Caki2 (cell line): ENCODE measurements around the gene MYO18B. TPM values are rescaled to one million over a fixed set of nuclear protein-coding genes. Genes with fewer than 3 reads are reported as not detected.

Source experiments
- DNase-seq: peaks from one replicate; pipeline ENCODE4 v3.0.0-alpha.2; 2015; ENCODE audit warnings: low read depth
- in situ Hi-C: cut with HindIII; loops from 2 replicates; pipeline ENCODE4 v1.10.0; 2016; ENCODE audit warnings: low sequenced_read_pairs, low pct_unique_long_range_greater_than_20kb, mixed read lengths
- total RNA-seq: library from RNA; depleted of rRNA; stranded (reverse); fragments of >200 nt; shearing (Covaris generic); gene quantifications from 2 replicates; pipeline ENCODE4 v1.2.3, GENCODE V29; 2014; ENCODE audit warnings: low replicate concordance

The MYO18B gene
- total RNA-seq, 1 experiment from 2014 or later = not detected

DNA sequence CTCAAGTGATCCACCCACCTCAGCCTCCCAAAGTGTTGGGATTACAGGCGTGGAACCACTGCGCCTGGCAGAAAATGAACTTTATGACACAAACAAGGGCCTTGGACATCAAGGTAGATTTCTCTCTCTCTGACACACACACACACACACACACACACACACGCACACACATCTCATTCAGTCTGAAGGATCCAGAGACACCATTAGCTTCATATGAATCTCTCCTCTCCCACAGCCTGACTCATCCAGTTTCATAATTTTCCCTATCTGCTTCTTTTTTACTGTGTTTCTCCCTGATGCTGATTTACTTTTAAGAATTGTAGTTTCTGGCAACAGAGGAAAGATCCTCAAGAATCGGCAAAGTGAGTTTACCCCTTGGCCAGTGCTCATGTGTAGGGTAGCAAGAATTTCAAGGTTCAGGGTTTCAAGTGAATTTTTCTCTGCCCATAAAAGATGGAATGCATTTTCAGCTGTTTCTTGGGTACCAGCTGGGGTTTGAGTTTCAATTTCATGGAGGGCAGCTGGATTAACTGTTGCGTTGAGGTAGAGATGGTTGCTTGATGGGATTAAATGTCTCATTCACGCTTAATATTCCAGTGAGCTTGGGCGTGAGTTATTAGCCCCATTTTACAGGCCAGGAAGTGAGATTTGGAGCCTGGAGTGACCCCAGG is 3.5 kb downstream of the MYO18B start:
- DNase-seq = no peak
- in situ Hi-C loops = no loop called here

DNA sequence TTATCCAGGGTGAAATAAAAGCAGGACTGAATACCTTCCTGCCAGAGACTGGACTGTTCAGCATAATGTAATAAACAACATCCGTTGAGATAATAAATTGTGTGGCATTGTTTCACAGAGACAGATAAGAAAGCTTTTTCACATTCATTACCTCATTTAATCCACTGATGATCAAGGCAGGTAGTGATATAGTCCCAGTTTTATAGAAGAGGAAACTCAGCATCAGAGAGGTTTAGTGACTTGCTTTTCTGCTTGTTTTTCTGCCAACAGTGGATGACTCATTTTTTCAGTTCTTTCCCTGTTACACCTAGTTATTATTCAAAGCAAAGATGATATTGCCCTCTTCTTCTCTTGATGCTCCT is 4.0 kb downstream of the MYO18B start:
- DNase-seq = peak; percentile 54
- in situ Hi-C loops = no loop called here

DNA sequence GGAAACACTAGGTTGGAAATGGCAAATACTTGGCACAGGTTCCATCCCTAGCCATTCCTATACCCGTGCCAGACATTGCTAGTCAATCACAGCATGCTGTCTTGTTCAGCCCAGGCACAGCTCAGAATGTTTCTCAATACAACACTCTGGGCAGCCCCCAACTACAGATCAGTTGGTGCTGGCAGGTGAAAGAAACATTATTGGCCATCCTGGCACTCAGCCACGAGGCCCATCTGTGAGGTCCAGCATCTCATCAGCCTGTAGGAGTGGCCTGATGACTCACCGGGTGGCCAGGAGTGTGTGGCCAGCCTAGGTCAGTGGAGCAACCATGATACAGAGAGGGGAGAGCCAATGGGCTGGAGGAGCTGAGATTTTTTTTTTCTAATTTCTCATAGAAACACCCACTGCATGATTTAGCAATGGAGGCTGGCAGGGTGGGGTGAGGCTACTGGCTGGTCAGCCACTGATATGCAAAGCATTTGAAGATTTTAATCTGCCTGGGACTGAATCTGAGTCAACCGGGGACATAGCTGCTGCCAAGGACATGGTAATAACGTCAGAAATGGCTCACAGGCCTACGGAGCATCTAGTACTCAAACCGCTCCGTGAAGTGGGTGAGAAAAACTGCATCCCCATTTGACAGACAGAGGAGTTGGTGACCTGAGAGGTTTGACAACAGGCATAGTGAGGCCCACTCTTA is 5.4 kb downstream of the MYO18B start:
- in situ Hi-C loops = no loop called here

DNA sequence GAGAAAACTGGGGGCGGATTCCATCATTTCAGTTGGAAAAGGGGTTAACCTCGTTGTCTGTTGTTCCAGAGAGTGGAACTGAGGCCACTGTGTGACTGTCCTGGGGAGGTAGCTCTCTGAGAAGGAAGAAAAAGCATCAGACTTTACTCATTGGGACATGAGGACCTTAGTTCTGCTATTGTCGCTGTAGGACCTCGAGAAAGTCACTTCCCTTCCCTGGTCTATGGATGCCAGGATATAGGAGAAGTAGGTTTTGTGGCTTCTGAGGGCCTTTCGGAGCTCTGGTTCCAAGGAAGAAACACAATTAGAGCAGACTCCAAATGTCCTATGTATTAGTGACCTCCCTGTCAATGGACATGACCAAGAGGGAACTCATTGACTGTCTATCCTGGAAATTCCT is 6.2 kb downstream of the MYO18B start:
- in situ Hi-C loops = no loop called here
- DNase-seq = no peak

More for the DNA sequence above, 5.4 kb downstream of the MYO18B start:
- DNase-seq = peak; percentile 100

DNA sequence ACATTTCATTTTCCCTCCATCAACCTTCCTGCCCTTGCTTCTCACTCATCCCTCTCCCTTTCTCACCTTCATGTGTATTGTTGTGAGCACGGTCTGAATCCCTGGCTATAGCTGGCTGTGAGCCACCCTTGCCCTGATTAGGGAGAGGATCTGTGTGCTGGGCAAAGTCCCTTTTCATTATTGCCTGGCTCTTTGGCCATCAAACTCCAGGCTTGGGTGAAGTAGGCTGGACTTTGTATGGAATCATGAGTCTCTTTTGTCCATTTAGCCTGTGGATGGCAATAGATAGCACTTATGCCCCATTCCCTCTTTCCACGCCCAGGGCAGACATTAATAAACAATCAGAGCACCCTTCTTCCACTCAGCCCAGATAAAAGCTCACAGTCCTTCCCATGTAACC is 6.7 kb downstream of the MYO18B start:
- DNase-seq = no peak
- in situ Hi-C loops = no loop called here

DNA sequence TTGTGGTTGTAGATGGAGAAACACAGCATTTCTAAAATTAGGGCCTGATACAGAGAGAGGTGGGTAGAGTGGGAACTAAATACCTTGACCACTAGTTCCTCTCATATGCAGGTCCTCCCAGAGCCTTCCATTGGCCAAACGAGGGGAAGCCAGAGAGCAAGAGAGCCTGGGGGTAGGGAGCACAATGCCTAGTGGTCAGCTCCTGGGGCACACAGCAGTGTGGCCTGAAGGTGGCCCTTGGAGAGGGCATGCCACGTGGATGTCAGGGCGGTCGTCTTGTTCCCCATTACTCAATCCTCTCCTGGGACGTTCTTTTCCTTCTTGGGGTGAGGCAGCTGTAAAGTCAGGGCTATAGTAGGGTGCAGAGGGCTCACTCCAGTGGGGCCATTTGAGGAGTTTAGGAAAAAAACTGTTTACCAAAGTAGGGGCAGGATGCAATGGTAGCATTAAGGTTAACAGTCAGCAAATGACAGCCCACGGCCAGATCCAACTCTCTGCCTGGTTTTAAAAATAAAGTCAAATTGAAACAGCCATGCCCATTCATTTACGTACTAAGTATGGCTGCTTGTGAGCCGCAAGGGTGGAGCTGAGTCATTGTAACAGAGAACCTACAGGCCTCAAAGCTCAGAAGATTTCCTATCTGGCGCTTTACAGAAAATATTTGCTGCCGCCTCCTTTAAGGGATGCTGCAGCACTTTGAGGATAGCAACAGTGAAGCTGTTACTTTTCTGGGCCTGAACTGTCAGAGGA is 7.6 kb downstream of the MYO18B start:
- in situ Hi-C loops = no loop called here
- DNase-seq = no peak

DNA sequence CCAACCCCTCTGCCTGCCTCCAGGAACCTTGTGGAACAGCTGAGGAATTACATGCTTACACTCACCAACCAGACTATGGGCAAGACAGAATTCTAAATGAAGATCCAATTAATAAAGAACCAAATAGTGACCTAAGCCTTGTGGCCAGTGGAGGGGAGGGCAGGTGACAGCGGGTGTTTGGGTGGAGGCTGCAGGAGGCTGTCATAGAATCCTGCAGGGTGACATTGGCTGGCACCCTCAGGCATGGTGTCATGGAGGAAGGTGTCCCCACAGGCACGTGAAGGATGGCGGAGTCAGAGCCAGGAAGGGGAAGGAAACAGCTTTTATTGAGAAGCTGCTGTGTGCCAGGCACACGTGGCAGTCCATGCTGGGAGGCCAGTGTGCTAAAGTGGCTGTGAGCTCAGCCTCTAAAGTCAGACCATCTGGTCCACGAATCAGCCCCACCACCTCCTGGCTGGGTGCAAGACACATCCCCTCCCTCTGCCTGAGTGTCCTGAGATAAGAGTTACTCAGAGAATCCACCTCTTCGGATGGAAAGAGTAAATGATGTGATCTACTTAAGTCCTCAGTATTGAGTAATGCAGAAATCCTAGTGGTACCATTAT is 8.7 kb downstream of the MYO18B start:
- DNase-seq = no peak
- in situ Hi-C loops = no loop called here

DNA sequence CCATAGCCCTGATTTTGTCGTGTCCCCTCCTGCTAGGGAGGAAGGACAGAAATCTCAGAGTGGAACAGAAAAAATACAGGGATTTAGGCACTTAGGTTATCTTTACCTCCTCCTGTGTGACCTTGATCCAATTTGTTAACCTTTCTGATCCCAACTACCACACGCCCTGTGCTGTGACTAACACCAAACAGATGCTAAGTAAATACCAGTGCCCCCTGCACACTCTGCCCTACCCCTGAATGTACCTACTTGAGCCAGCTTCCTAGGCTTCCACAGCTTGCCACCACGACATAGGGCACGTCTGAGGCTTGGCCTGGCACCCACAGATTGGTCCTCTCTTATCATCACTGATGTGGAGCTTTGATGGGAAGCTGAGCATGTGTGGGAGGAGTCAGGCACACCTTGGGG is 9.2 kb downstream of the MYO18B start:
- in situ Hi-C loops = no loop called here

DNA sequence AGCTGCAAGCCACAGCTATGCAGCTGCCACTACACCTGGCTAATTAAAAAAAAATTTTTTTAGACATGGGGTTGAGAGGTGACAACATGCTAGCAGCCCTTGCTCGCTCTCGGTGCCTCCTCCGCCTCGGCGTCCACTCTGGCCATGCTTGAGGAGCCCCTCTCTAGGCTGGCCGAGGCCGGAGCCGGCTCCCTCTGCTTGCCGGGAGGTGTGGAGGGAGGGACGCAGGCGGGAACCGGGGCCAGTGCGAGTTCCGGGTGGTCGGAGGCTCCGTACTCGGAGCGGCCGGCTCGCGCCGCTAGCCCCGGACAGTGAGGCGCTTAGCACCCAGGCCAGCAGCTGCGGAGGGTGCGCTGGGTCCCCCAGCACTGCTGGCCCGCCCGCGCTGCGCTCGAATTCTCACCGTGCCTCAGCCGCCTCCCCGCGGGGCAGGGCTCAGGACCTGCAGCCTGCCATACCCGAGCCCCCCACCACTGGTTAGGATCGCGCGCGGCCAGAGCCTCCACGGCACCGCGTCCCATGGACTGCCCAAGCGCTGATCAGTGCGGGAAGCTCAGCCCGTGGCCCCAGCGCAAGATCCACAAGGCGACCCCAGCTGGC is 10.7 kb downstream of the MYO18B start:
- in situ Hi-C loops = no loop called here

More for the DNA sequence above, 9.2 kb downstream of the MYO18B start:
- no peak for DNase-seq

DNA sequence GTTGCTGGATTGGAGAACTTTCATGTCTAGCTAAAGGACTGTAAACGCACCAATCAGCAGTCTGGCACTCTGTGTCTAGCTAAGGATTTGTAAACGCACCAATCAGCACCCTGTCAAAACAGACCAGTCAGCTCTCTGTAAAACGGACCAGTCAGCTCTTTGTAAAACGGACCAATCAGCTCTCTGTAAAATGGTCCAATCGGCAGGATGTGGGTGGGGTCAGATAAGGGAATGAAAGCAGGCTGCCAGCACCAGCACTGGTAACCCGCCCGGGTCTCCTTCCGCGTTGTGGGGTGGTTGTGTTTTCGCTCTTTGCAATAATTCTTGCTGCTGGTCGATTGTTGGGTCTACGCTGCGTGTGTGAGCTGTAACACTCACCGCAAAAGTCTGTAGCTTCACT is 11.3 kb downstream of the MYO18B start:
- DNase-seq = no peak
- in situ Hi-C loops = no loop called here

More for the DNA sequence above, 10.7 kb downstream of the MYO18B start:
- no peak for DNase-seq

DNA sequence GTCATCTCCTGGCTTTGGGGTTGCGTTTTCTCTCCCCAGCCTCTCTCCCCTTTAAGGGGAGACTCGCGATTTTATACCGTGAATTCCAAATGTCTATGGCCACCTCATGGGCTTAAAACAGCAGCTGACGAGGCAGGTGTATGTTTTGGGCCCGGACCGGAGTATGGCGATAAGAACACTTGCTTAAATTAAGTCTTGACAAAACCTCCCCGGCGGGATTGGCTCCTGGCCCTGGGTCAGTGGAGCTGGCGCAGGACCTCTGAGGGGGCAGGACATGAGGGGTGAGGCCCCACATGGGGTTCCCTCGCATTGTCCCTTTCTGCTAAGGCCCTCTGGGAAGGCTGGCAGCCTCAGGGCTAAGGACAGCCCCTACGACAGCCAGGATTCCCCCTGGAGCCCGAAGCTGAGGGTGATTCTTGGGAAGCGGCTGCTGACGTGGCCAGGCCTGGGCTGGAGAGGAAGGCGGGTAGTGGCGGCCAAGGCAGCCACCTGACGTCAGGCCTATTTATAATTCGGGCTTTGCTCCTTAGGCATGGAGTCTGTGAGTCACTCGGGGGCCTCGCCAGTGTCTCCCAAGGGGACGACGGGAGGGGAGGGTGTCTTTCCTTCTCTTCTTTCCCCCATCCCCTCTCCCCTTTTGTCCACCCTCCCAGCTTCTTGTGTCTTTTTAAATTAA is 12.7 kb downstream of the MYO18B start:
- in situ Hi-C loops = no loop called here
- DNase-seq = no peak

DNA sequence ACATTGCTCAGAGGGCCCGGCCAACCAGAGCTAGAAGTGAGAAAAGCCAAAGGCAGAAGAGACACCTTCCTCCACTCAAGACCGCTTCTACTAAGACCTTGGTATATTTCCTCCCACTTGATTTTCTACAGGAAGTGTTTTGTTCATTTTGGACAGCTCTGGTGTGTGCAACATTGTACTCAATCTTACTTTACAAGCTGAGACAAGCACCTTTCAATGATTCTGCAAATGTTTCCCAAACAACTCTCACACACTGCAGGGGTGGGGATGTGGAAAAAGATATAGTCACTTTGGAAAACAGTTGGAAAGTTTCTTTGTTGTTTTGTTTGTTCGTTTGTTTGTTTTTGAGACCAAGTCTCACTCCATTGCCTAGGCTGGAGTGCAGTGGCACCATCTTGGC is 15.7 kb downstream of the MYO18B start:
- in situ Hi-C loops = no loop called here
- no peak for DNase-seq

DNA sequence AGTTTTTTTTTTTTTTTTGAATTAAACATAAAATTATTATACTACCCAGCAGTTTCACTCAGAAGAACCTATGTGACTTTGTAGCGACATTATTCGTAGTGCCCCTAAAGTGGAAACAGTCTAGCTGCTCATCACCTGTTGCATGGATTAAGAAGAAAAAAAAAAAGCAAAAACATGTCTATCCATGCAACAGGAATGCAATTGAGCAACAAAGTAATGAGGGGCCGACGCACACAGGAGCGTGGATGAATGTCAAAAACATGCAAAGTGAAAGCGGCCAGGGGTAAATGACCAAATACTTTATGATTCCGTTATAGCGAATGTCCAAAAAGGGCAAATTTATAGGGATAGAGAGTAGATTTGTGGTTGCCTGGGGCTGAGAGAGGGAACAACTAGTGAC is 16.3 kb downstream of the MYO18B start:
- no peak for DNase-seq
- in situ Hi-C loops = no loop called here

DNA sequence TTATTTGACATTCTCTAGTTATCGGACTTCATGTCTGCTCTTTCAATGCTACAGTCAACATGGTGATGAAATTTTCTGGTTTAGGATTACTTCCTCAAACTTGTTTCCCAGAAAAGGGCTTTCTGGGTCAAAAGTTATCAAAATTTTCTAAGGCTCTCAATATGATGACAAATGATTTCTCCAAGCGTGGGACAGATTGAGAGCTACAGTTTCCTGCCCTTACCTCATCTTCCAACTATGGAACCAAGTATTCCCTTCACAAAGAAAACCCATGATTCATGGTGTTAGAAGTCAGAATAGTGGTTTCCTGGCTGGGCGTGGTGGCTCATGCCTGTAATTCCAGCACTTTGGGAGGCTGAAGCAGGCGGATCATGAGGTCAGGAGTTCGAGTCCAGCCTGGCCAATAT is 17.8 kb downstream of the MYO18B start:
- in situ Hi-C loops = no loop called here
- peak; percentile 89 for DNase-seq

DNA sequence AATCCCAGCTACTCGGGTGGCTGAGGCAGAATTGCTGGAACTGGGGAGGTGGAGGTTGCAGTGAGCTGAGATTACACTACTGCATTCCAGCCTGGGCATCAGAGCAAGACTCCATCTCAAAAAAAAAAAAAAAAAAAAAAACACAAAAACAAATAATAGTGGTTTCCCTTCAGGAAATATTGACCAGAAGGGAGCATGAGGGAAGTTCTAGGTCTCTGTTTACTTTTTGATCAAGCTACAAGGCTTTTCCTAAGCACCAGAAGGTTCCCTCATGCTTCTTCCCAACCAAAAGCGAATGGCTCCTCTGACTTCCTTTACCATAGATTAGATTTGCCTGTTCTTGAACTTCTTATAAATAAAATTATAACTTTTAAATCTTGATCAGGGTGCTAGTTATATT is 18.3 kb downstream of the MYO18B start:
- in situ Hi-C loops = no loop called here
- DNase-seq = no peak

DNA sequence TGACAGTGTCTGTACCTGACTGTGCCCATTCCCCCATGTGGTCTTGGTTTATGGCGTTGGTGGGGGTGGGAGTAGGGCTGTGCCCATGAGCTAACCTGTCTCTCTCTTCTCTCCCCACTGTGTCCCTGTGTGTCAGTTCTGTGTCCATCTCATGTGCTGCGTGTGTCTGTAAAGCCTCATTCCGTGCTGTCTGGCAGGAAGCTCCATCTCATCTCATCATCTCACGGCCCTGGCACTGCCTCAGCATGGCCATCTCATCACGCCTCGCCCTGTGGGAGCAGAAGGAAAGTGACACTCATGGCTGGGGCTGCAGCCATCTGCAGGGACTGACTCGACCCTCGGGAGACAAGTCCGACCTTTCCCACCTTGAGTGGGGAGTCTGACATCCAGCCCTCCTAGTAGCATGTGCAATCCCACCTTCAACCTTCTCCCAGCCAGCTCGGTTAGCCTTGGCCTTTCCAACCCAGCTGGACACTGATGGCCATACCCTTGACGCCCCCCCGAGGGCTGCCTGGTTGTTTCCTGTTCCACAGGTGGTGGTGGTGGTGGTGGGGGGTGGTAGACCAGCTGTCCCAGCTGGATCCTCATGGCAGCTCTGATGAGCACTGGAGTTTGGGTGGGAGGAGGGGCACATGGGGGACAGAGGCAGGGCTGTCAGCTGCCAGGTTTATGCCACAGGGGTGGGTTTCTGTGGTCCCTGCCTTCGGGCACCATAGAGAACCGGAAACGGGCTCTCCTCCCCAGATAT is 19.0 kb downstream of the MYO18B start:
- no peak for DNase-seq
- in situ Hi-C loops = no loop called here

DNA sequence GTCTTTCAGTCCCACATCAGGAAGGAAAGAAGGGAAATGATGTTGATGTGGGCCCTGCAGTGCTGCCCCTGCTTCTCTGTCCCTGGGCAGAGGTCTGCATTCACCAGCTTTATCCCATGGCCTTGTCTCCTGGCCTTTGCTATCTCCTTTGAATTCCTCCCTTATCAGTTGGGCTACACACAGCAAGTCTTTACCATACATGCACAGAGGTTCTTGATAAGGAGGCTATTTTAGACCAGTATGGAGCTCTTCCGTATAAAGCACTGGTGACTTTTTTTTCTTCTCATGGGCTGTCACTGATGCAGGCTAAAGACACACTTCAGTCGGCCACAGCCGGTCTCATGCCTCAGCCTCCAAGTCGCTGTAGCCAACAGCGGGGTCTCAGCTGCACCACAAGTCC is 20.2 kb downstream of the MYO18B start:
- no peak for DNase-seq
- in situ Hi-C loops = no loop called here
